ENCODE measurements around the gene CCDC15. TPM values are rescaled to one million over a fixed set of nuclear protein-coding genes. Genes with fewer than 3 reads are reported as not detected.
A peak's percentile ranks its signal among the peaks of the same experiment; 100 is the strongest.

Gene CCDC15
- total RNA-seq, 1 donor from 2014 or later = 3.2 TPM

DNA sequence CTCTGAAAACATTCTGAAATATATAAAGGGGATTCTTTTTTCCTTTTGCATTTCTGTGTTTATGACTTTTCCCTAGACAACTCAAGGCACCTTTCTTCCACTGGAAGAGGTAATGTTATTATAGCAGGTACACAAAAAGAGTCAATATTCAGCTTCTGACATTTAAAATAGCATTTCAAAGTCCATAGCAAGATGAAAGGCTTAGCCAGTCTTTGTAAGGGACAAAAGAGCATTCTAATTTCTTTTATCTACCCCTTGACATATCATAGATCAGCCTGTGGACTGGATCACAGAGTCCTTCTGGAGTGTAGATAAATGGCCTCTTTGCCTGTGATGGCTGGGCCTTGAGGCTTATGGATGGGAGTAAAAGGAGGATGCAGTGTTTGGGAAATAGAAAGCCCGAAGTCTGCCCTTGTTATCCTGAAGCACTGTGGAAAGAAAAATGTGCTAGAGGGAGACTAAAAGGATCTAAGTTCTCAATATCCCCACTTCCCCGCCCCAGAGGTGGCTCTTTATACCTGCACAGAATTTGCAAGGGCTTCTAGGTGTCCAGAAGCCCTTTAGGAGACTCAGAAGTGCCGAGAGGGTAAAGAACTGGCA is 16.6 kb upstream of the CCDC15 start:
- TF ChIP-seq, protein P1, sequence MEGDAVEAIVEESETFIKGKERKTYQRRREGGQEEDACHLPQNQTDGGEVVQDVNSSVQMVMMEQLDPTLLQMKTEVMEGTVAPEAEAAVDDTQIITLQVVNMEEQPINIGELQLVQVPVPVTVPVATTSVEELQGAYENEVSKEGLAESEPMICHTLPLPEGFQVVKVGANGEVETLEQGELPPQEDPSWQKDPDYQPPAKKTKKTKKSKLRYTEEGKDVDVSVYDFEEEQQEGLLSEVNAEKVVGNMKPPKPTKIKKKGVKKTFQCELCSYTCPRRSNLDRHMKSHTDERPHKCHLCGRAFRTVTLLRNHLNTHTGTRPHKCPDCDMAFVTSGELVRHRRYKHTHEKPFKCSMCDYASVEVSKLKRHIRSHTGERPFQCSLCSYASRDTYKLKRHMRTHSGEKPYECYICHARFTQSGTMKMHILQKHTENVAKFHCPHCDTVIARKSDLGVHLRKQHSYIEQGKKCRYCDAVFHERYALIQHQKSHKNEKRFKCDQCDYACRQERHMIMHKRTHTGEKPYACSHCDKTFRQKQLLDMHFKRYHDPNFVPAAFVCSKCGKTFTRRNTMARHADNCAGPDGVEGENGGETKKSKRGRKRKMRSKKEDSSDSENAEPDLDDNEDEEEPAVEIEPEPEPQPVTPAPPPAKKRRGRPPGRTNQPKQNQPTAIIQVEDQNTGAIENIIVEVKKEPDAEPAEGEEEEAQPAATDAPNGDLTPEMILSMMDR (conservative IDR thresholded peaks at IDR 0.05) = no peak
- Mint-ChIP-seq H3K9me3 (no peaks in the 10 kb centered on the region), H3K27ac (no peak overlapping the region), H3K27me3 (peaks cover 13% of the 10 kb centered on the region), H3K4me1 (ENCODE audit: unreplicated experiment) (peaks cover 7% of the 10 kb centered on the region), H3K36me3 (no peaks in the 10 kb centered on the region), H3K4me3 (no peak overlapping the region)
- DNase-seq (ENCODE audit: extremely low spot score, unreplicated experiment) = no peak

DNA sequence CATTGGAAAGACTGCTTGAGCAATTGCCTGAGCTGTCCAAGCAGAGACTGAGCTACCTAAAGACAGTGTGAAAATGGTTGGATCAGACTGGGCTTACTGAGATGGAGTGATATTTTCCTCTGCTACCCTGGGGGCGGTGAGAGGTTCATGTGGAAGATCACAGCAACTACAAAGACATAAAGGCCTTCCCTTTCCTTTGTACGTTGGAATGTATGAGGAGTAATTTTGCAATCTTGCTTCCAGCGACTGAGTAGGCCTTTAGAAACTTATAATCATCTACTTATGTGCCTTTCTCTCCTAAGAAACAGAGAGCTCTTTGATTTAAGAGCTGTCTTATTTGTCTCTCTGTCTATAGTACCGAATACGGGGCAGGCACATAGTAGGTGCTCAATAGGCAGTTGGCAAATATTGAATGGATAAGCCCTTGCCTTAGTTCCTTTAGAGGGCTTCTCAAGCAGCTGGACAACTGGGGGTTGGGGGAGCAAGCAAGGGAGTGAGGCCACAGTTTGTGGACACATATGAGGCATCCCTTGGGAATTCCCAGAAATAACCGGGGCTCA is 15.7 kb upstream of the CCDC15 start:
- TF ChIP-seq, protein P1 (conservative IDR thresholded peaks at IDR 0.05) = no peak
- no peak for DNase-seq (ENCODE audit: extremely low spot score, unreplicated experiment)
- Mint-ChIP-seq H3K4me1 (ENCODE audit: unreplicated experiment) (peaks cover 15% of the 10 kb centered on the region), H3K36me3 (no peaks in the 10 kb centered on the region), H3K4me3 (no peak overlapping the region), H3K27me3 (peaks cover 13% of the 10 kb centered on the region), H3K9me3 (no peaks in the 10 kb centered on the region), H3K27ac (peak overlapping the region; percentile 39)

DNA sequence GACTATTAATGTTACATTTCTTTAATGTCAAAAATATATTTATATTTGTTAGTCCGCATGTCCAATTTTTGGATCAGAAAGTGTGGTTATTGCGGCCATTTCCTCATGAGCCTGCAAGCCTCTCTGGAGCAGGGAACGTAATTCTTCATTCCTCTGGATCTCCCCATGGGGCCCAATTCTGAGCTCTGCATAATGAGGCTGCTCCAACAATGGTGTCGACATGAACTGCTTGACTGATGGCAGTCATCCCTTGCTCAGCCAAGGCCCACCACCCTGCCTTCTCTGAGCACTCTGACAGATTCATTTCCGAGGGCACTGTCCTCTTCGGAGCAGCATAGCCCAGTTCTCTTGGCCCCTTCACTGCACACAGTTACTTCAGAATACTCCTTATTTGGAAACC is 15.0 kb upstream of the CCDC15 start:
- H3K4me1 Mint-ChIP-seq (ENCODE audit: unreplicated experiment) = peaks cover 20% of the 10 kb centered on the region
- no peaks in the 10 kb centered on the region for H3K9me3 Mint-ChIP-seq
- H3K27me3 Mint-ChIP-seq = peaks cover 13% of the 10 kb centered on the region
- H3K36me3 Mint-ChIP-seq = no peaks in the 10 kb centered on the region
- TF ChIP-seq, protein P1 (conservative IDR thresholded peaks at IDR 0.05) = no peak
- no peak for DNase-seq (ENCODE audit: extremely low spot score, unreplicated experiment)
- no peak overlapping the region for H3K27ac Mint-ChIP-seq
- H3K4me3 Mint-ChIP-seq = no peak overlapping the region

DNA sequence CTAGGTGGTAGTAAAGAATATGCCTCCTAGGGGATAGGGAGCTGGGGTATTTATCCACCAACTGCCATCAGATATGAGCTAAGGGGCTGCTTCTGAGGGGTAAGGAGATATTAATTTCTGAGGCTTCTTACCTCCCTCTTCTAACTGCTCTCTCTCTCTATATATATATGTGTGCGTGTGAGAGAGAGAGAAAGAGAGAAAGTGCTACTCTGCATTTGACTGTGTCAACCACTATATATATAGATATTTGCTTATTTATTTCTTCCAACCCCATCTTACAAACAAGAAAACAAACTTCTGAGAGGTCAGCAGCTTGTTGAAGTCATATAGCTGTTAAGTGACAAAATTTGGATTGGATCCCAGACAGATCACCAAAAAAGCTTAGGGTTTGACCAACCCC is 12.3 kb upstream of the CCDC15 start:
- TF ChIP-seq, protein P1 (conservative IDR thresholded peaks at IDR 0.05) = no peak
- H3K36me3 Mint-ChIP-seq = no peaks in the 10 kb centered on the region
- H3K4me3 Mint-ChIP-seq = no peak overlapping the region
- no peak overlapping the region for H3K27ac Mint-ChIP-seq
- no peaks in the 10 kb centered on the region for H3K9me3 Mint-ChIP-seq
- H3K27me3 Mint-ChIP-seq = peaks cover 6% of the 10 kb centered on the region
- peaks cover 23% of the 10 kb centered on the region for H3K4me1 Mint-ChIP-seq (ENCODE audit: unreplicated experiment)
- DNase-seq (ENCODE audit: extremely low spot score, unreplicated experiment) = no peak

DNA sequence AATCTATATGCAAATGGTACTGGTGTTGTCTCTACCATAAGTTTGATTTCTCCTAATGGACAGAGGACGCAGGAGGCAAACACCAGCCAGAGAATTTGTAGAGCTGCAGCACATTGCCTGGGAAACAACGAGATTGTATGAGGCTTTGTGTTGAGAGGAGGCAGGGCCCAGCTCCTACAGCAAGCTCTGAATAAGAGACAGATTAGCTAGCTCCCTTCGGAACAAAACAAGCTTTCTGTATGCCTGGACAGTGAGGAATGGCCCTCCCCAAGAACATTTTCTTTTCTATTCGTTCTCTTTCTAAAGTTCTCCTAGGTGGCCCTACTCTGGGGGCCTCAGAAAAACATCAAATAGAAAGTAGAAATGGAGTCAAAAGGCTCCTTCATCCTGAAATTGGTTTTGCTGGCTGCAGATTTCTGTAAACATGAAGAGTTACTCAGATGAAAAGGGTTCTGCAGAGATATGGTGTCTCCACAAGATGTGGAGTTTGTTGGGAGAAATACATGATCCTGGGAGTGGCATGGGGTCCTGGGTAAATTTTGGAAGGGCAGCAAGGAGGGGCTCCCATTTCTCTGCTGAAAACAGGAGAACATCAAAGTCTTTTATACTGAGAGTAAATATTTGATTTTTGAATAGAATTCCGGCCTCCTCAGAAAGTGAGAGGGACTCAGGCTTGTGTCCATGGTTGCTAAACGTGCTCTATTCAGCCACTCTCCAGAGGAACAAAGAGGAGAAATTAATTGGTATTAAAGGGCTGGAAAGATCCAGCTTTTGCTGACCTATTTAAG is 11.3 kb upstream of the CCDC15 start:
- DNase-seq (ENCODE audit: extremely low spot score, unreplicated experiment) = no peak
- Mint-ChIP-seq H3K27ac (peak overlapping the region; percentile 44), H3K9me3 (no peaks in the 10 kb centered on the region), H3K4me1 (ENCODE audit: unreplicated experiment) (peaks cover 23% of the 10 kb centered on the region), H3K36me3 (no peaks in the 10 kb centered on the region), H3K27me3 (no peaks in the 10 kb centered on the region), H3K4me3 (no peak overlapping the region)
- TF ChIP-seq, protein P1 (conservative IDR thresholded peaks at IDR 0.05) = no peak

All from type B pancreatic cell (in vitro differentiated cells).